HG03175 (cell line): ENCODE data around the gene PAWR.

Experiments
- ATAC-seq: cut with Tn5 transposase; IDR thresholded peaks from one replicate; pipeline ENCODE4 v1.9.1; 2021; ENCODE audit warnings: mild to moderate bottlenecking, moderate library complexity; ENCODE audit not compliant: unreplicated experiment

PAWR gene

GRCh38 chr12:79690638-79691510, at the start of gene PAWR:
TSS of gene PAWR (minus strand) at chr12:79690964. CDS start at chr12:79690244, 720 bp downstream.
- peak; percentile 68 for ATAC-seq

- peak; percentile 85 for ATAC-seq
Observed at GRCh38 chr12:79737875-79738718, 47.3 kb upstream of the PAWR start.

- no peak for ATAC-seq
Observed at GRCh38 chr12:79732638-79733037, 41.9 kb upstream of the PAWR start.

- no peak for ATAC-seq
Observed at GRCh38 chr12:79725987-79726386, 35.2 kb upstream of the PAWR start.

GRCh38 chr12:79717006-79717405, 26.2 kb upstream of the PAWR start:
- ATAC-seq = no peak

GRCh38 chr12:79715308-79715707, 24.5 kb upstream of the PAWR start:
- no peak for ATAC-seq

GRCh38 chr12:79710707-79711483, 20.1 kb upstream of the PAWR start:
- ATAC-seq = no peak

GRCh38 chr12:79707830-79708229, 17.1 kb upstream of the PAWR start:
- no peak for ATAC-seq

- no peak for ATAC-seq
Observed at GRCh38 chr12:79706676-79707075, 15.9 kb upstream of the PAWR start.

GRCh38 chr12:79706156-79706555, 15.4 kb upstream of the PAWR start:
- ATAC-seq = no peak

- no peak for ATAC-seq
Observed at GRCh38 chr12:79698966-79699365, 8.2 kb upstream of the PAWR start.

GRCh38 chr12:79696416-79696815, 5.7 kb upstream of the PAWR start:
- ATAC-seq = no peak

- no peak for ATAC-seq
Observed at GRCh38 chr12:79692860-79693577, 2.3 kb upstream of the PAWR start.

GRCh38 chr12:79691511-79692248, 916 bp upstream of the PAWR start:
- ATAC-seq = no peak

- peak; percentile 25 for ATAC-seq
Observed at GRCh38 chr12:79690142-79690637, 574 bp downstream of the PAWR start.

- ATAC-seq = peak; percentile 22
Observed at GRCh38 chr12:79689477-79690141, 1.2 kb downstream of the PAWR start.

- ATAC-seq = peak; percentile 2
Observed at GRCh38 chr12:79689061-79689476, 1.7 kb downstream of the PAWR start.

- peak; percentile 28 for ATAC-seq
Observed at GRCh38 chr12:79688376-79689060, 2.2 kb downstream of the PAWR start.
